NCI-H2081 (cell line): ENCODE measurements around the gene NR2C1.
"Not testable (repeated sequence)": the region's sequence is repeated elsewhere in the genome, so short reads cannot be mapped to it uniquely, and the experiment has no call there.

Source experiments
- DNase-seq, 2 experiments: peaks; one replicate each; lab custom pipeline; 2025; lab: John Stamatoyannopoulos, UW

Gene NR2C1

DNA sequence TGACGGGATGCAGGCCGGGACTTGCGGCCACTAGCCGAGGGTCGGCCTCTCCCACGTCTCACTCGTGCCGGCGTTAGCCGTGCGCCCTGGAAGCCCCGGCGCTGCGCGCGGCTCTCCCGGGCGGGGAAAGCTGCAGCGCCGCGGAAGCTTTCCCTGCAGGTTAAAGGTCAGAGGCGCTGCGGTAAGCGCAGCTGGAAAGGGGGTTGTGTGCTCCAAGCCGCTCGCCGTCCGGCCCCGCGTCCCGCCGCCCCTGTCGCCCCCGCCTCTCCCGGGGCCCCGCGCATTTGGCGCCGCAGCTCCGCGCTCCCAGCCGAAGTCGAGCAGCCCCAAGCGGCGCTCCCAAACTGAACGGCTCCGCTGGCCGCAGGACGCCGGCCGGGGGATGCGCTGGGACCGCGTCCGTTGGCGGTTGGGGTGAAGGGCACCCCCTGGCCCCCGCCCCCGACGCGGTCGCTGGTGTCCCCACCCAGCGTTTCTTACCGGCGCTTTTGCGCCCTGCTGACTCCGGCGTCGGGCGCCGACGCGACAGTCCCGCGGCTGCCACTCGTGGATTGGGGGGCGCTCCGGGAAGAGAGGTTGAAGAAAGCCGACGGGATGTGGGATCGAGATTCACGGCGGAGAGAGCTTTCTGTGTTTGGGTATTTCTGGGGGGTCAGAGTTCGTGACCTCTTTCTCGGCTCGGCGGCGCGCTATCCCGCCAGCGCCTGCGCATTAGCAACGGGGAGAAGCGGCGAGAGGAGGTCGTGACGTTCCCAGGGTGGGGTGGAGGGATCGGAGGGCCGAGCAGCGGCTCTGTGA, at the start of gene NR2C1:
Gene NR2C1 (minus strand): TSS at position 719 of the 798 bp plus-strand sequence. CDS start 6,234 bp downstream, outside the sequence.
- peak; percentile 93 to 97 for DNase-seq

DNA sequence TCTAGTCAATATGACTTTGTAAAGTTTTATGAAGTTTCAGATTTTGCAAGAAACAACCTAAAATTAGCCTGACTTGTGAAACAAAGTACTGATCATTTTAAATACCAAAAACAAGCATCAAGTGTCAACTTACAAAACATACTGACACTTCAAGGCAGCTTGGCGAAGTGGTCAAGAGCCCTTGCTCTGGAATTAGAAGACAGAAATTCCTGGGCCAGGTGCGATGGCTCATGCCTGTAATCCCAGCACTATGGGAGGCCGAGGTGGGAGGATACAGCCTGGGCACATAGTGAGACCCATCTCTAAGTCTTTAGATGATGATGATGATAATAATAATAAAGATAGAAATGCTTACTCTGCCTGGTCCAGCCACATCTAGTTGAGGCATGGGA, 45.4 kb upstream of the NR2C1 start:
- DNase-seq = no peak

DNA sequence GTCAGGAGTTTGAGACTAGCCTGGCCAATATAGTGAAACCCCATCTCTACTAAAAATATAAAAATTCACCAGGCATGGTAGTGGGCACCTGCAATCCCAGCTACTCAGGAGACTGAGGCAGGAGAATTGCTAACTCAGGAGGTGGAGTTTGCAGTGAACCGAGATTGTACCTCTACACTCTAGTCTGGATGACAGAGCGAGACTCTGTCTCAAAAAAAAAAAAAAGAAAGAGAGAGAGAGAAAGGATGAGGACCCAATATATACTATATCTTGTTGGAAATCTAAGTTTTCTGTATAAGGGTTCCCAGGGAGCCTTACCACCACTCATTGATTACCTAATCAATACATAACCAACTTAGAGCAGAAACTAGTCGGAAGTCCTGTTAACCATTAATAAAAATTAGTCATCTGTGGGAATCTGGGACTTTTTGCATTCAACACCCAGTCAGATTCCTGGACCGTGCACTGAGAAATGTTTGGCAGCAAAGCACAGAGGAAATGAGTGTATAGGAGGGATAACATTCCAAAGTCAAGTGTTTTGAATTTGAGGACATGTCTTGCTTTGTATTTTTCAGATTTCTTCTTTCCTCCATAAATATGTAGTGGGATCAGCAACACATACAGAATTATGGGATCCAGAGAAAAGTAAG, 44.8 kb upstream of the NR2C1 start:
- DNase-seq = no peak

DNA sequence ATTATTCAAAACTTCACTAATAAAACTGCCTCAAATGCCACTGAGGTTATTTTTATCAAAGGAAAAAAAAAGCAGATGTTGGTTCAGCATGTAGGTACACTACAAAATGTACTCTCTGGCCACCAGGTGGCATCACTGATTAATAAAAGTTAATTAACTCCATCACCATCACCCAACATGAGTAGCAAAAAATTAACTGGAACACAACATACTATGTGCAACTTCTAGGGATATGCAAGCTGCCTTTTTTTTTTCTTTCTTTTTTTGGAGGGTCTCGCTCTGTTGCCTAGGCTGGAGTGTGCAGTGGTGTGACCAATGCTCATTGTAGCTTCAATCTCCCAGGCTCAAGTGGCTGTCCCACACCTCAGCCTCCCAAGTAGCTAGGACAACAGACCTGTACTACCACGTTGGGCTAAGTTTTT, 43.8 kb upstream of the NR2C1 start:
- peak; percentile 70 to 79 for DNase-seq

DNA sequence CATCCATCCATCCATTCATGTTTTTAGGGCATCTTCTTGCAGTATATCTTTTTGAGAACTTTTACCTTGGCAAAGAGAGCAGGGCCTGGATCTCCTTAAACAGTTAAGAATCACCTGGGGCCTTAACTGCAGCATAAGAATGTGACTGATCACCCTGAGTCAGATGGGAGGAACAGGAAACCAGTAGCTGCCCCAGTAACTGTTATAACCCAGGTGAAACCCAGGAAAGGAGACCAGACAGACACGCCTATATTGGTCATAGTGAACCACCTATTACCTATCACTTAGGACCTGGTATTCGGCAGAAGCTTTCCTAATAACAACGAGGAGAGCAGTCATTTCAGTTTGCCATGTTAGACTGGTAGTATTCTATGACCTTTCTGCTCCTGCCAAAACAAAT, 43.4 kb upstream of the NR2C1 start:
- no peak for DNase-seq

DNA sequence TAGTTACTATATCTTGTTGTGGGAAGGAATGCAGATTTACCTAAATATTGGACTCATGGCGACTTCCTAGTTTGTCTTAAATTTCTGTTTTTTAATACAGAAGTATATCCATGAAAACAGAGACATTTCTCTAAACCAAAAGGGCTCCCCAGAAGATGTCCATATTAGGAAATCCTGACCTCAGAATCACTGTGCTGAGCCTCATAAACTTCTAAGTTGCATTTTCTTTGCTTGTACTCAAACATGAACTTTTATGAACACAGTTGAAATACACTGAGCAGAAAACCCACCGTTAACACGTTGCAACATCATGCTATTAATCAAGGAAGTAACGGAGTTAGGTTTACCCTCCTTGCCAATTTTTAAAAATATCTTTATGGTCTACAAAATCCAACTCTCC, 42.9 kb upstream of the NR2C1 start:
- DNase-seq = no peak

DNA sequence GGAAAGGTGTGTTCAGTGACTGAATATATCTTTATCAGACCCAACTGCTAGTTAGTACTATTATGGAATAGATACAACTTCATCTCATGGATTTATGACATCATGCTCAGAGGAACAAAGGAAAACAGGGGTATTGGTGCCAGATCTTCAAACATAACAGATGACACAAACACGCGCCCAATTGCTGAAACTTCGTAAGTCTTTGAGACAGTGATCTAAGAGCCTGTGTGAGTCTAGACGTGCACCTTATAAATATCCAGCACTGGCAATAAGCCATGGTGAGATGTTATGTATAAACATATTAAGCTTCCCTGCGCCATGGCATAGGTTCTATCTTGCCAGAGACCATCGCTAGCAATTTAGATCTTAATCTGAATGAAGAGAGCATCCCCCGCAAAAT, 42.2 kb upstream of the NR2C1 start:
- no peak for DNase-seq

DNA sequence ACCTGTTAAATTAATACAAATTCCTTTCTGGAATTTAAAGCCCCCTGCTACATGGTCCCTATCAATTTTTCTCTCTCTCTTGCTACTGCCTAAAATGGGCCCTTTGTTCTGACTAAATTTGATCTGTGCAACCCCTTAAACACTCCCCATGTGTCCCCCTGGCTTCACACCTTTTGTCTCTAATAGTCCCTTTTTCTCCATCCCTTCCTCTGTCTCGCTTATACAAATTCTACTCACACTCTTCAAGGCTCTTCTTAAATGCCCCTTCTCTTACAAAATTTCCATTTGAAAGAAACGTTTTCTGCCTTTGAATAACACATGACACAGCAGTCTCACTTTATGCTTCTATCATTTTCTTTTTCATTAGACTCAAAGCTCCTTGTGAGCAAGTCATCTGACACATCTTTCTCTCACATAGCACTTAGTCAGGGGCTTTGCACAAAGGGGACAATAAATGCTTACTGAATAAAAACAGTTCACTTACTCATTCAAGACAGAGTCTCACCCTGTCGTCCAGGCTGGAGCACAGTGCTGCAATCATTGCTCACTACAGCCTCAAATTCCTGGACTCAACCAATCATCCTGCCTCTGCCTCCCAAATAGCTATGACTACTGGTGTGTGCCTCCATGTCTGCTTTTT, 41.5 kb upstream of the NR2C1 start:
- no peak for DNase-seq

DNA sequence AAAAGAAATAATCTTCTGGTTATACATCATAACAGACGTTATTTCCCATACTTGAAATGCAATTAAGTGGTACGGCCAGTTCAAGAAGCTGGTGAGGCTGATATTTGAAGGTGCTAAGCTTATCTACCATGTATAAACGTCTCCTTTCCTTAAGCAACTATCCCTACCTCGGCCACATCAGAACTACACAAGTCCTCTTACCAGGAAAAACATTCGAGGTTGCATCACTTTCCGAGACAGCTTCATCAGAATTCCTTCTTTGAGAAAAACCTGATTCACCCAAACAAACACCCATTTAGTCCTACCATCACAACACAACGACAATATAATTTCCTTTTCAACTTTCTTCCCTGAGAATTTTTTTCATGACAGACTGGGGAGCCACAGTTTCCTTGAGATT, 33.9 kb upstream of the NR2C1 start:
- no peak for DNase-seq

DNA sequence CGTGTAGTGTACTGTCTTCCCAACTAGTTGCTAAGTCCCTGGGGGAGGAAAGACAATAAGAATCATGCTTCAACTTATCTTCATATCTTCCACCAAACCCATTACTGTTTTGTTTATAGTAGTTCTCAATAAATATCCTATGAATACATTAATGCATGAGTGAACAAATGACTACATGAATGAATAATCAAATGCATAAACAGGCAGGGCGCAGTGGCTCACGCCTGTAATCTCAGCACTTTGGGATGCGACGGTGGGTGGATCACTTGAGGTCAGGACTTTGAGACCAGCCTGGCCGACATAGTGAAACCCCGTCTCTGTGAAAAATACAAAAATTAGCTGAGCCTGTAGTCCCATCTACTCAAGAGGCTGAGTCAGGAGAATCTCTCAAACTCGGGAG, 32.1 kb upstream of the NR2C1 start:
- no peak for DNase-seq

DNA sequence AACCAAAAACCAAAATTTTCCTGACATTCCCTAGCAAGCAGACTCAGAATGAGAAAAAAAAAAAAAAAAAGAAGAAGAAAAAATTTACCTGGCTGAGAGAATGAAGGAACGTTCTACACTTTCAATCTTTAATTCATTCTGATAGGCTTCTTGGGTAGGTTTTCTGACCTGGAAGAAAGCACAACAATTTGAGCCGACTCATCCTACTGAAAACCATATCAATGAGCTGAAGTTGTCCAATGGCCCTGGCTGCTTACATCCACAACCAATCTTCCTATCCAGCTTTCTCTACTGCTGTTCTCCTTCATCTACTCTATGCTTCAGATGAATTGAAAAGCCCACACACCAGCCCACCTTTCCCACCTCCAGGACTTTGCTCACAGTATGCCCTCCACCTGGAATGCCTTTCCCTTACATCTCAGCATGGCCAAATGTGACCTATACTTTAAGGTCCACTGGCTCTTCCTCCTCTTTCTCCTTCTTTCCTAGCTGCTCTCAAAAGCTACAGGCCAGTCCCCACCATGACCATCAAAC, 31.6 kb upstream of the NR2C1 start:
- DNase-seq = no peak

DNA sequence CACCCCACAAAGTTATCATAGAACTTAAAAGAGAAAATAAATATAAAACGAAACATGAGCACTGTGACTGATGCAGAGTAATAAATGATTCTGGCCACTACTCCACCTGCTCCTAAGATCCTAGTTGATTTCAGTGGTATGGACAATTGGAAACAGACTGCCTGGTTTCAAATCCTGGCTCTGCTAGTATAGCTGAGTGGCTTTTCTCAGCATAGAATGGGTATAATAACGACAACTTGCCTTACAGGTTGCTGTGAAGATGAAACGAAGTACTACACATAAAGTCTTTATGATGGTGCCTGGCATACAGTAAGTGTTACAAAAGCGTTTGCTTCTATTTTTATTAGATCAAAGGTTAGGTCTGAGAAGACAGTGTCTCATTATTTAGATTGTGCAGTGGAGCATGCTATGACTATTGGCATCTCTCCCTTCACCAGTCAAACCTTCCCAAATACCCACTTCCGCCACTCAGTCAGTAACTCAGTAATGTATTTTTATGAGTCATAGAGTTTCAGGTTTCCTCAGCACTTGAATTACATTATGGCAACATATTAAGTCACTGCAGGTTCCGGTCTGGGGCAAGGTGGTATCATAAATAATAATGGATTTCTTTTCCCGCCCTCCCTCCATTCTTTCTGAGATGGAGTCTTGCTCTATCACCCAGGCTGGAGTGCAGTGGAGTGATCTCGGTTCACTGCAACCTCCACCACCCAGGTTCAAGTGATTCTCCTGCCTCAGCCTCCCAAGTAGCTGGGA, 29.7 kb upstream of the NR2C1 start:
- DNase-seq = peak; percentile 20 to 64

DNA sequence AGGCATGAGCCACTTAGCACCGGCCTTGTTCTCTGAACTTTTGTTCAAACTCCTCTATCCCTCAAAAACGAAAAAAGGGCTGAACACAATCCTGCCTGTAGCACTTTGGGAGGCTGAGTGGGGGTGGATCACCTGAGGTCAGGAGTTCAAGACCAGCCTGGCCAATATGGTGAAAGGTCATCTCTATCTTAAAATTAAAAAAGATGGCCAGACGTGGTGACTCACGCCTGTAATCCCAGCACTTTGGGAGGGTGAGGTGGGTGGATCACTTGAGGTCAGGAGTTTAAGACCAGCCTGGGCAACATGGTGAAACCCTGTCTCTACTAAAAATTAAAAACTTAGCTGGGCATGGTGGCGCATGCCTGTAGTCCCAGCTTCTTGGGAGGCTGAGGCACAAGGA, 28.5 kb upstream of the NR2C1 start:
- DNase-seq = not testable (repeated sequence)

DNA sequence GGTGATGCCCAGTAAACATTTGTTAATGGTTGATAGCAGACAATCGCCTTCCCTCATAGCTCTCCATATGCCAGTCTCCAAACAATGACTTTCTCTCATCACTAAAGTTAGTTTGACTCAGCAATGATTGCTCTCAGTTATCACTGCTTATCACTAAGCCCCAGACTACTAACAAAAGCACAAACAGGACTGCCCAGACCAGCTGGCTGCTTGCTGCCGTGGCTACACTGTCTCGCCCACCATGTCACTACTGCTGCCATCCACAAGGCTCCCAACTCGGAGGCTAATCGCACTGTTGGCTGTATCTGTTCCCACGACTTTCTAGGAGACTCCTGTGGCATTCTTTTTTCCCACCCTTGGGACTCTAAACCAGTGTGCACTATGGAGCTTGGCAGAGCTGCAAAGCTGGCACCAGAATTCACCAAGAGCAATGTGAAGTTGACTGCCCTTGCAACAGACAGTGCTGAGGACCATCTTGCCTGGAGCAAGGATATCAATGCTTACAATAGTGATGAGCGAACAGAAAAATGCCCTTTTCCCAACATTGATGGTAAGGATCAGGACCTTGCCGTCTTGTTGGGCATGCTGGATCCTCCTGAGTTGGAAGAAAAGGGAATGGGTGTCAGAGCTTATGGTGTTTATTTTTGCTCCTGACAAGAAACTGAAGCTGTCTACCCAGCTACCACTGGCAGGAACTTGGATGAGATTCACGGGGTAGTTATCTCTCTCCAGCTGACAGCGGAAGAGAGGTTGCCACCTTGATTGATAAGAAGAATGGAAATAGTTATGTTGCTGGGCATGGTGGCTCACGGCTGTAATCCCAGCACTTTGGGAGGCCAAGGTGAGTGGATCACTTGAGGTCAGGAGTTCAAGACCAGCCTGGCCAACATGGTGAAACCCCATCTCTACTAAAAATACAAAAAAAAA, 27.1 kb upstream of the NR2C1 start:
- no peak for DNase-seq

DNA sequence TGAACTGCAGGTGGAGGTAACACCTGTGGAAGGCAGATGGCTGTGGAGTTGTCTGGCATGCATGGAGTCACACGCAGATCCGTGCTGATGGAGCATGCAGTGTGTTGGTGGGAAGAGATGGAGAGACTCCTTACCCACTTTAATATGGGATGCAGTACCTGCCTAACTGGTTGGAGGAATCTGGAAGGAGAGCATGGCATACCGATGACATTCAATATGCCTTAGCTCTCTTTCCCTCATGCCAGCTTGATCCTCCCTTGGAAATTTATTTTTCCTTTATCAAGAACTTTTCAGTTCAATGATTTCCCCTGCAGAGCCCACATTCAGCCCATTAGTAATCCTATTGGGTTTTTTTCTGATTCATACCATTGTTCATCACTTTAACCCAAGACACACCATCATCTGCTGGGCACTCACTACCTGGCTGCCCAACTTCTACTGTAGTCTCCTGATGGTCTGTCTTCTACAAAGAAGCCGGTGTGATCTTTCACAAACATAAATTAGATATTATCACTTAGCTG, 25.9 kb upstream of the NR2C1 start:
- DNase-seq = no peak

DNA sequence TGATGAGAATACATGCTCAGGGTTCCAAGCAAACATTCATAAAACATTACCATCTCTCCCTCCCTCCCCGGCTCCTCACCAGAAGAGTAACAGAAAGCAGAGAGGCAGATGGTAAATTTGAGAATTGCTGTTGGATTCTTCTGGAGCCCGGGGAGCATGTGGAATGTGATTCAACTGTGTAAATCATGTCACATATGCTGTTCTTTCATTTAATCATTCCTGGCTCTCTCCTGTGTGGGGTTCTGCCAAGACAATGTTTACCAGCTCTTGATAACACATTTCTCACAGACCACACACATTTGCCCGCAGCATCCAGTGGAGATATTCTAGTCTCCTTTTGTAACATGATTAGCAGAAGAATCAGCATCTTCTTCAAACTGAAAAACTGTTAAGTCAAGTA, 23.4 kb upstream of the NR2C1 start:
- DNase-seq = peak; percentile 37 to 74

DNA sequence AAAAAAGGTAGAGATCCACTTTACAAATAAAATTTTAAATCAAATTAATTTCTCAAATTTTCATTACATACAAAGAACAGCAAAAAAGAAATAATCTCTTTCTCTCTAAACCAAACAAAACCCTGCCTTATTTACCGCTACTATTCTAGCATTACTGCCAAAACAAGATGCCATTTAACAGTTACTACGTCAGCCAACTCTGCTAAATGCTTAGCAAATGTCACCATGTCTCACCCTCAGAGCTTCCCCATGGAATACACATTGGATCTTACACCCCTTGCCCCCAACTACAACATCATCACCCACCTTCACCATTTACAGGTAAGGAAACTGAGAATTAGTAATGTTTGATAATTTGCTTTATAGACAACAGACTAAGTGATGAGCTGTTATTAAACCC, 23.0 kb upstream of the NR2C1 start:
- peak in 1 of 2 experiments; percentile 6 for DNase-seq

DNA sequence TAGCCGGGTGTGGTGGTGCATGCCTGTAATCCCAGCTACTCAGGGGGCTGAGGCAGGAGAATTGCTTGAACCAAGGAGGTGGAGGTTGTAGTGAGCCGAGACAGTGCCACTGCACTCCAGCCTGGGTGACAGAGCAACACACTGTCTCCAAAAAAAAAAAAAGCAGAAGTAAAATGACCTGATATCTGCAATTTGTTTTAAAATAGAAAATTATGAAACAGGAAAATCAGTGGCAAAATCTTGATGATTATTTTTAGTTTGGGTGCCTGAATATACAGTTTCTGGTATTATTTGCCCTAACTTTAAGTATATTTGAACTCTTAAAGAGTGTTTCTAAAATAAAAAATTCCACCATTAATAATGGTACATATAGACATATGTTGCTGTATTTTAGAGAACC, 22.4 kb upstream of the NR2C1 start:
- DNase-seq = not testable (repeated sequence)

DNA sequence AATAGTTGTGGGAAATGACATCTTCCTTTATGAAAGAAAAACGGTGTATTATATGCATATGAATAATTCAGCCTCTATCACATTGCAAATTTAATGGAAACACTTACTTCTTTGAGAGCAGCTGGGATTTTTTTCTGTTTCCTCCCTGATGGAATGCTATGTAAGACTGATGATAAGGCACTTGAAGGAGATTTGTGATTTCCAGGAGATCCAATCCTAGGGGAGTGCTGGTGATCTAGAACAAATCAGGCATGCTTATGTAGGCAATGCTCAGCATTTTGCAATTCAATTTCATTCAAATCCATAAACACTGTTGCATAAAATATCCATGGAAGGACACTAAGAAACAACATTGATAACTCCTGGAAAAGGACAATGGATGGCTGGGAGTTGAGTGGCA, 16.0 kb upstream of the NR2C1 start:
- no peak for DNase-seq

DNA sequence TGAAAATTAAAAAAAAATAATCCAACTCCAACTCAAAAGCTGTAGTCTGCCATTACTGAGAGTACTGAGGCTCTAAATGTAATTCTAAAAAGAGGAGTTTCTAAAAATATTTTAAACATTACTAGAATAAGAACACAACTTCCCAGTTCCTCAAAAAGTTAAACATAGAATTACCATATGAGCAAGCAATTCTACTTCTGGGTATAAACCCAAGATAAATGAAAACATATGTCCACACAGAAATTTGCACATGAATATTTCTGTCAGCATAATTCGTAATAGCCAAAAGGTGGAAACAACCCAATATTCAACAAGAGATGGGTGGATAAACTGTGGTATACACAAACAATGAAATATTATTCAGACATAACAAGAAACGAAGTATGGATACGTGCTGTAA, 15.0 kb upstream of the NR2C1 start:
- DNase-seq = no peak

DNA sequence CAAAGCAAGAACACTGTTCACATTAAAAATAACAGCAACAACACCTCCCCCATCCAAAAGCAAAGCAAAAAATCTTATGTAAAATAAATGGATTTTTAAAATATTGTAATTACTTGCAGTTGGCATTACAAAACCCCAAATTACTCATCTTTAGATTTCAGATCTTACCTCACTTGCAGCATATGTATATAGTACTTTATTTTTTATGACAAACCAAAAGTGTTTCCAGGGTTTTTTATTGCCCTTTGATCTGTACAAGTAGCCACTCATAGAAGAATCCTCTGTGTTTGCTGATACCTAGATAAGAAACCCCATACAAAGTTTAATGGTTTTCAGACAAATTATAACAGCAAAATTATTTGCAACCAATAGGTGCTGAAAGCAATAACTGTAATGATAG, 12.2 kb upstream of the NR2C1 start:
- no peak for DNase-seq
